HepG2 (cell line): Measurements from ENCODE around the gene LRBA. TPM values are rescaled to one million over a fixed set of nuclear protein-coding genes. Genes with fewer than 3 reads are reported as not detected.

Experiments
- ATAC-seq: fragments of 200-7000 bp; cut with Tn5 transposase; 3 replicates; pipeline ENCODE4 v1.9.1; 2020; ENCODE audit warnings: mild to moderate bottlenecking, moderate library complexity
- BruUV-seq: library from RNA; stranded (reverse); fragments of 400-500 nt; replicated peaks from 2 replicates; lab custom pipeline; 2021; lab: Mats Ljungman, UMichigan
- CTCF ChIA-PET: fragments of 300-600 bp; formaldehyde crosslinking; extraction: SDS; loops from one replicate; lab custom pipeline; 2021; ENCODE audit warnings: low total read pairs, inconsistent platforms, low intra/inter-chr PET ratio; lab: Yijun Ruan, JAX
- POLR2A ChIA-PET: fragments of 350-600 bp; sonication (Branson Sonifier 250); formaldehyde crosslinking; loops from one replicate; lab custom pipeline; 2020; ENCODE audit warnings: antibody characterized with exemption, inconsistent platforms; lab: Yijun Ruan, JAX
- DNase-seq: peaks from one replicate; pipeline ENCODE4 v3.0.0-alpha.2; 2015; ENCODE audit warnings: low spot score
- FAIRE-seq: peaks from 3 replicates; lab custom pipeline; 2011; peaks lifted over from hg19 to GRCh38; lab: Jason Lieb, UNC
- H2AFZ ChIP-seq: one replicate; pipeline ENCODE4 v1.6.1; 2011; ENCODE audit warnings: low read length, inconsistent platforms
- H3K27ac ChIP-seq: fragments of 300-600 bp; 3 replicates; pipeline ENCODE4 v1.8.0; 2011; ENCODE audit warnings: mixed run types, mild to moderate bottlenecking, mixed read lengths, low read length, inconsistent platforms; ENCODE audit not compliant: insufficient read depth; ENCODE audit errors: extremely low read length
- H3K27me3 ChIP-seq, 2 experiments: fragments of 200-600 bp in 1 of 2; 2 replicates in 1 of 2; 3 replicates in 1 of 2; pipeline versions ENCODE4 v1.6.0 to v1.8.0; 2011; ENCODE audit warnings: low read length in 2 of 2, mild to moderate bottlenecking in 2 of 2, moderate library complexity in 2 of 2, inconsistent platforms in 1 of 2; ENCODE audit not compliant: insufficient read depth in 2 of 2, control insufficient read depth in 1 of 2
- H3K36me3 ChIP-seq, 2 experiments: fragments of 200-600 bp in 1 of 2; replicated peaks in 1 of 2; 2 replicates in 1 of 2; 3 replicates in 1 of 2; pipeline versions ENCODE4 v1.5.1 to v1.8.0; 2011; ENCODE audit warnings: low read length in 2 of 2, inconsistent platforms in 1 of 2; ENCODE audit not compliant: insufficient read depth in 2 of 2, control insufficient read depth in 1 of 2
- H3K4me1 ChIP-seq: 2 replicates; pipeline ENCODE4 v1.5.1; 2012; ENCODE audit warnings: low read length, inconsistent platforms; ENCODE audit not compliant: insufficient read depth
- H3K4me2 ChIP-seq: 2 replicates; pipeline ENCODE4 v1.6.0; 2011; ENCODE audit warnings: low read depth, low read length, inconsistent platforms
- H3K4me3 ChIP-seq, 3 experiments: fragments of 200-600 bp in 1 of 3; sonication (generic), shearing (Covaris generic) in 1 of 3; replicated peaks in 1 of 3; 2 replicates each; pipeline ENCODE4 v1.5.1; 2011 to 2016; ENCODE audit warnings: low read length in 3 of 3, inconsistent platforms in 2 of 3, low read depth in 2 of 3, mild to moderate bottlenecking in 2 of 3, control low read depth in 1 of 3, mixed read lengths in 1 of 3; ENCODE audit not compliant: insufficient read depth in 1 of 3
- H3K79me2 ChIP-seq: one replicate; pipeline ENCODE4 v1.6.1; 2011; ENCODE audit warnings: low read length, inconsistent platforms; ENCODE audit not compliant: insufficient read depth
- H3K9ac ChIP-seq: 2 replicates; pipeline ENCODE4 v1.6.0; 2011; ENCODE audit warnings: mild to moderate bottlenecking, low read depth, low read length, inconsistent platforms; ENCODE audit not compliant: insufficient read depth
- H3K9me3 ChIP-seq: 2 replicates; pipeline ENCODE4 v1.5.1; 2012; ENCODE audit warnings: mild to moderate bottlenecking, low read length
- H4K20me1 ChIP-seq: 2 replicates; pipeline ENCODE4 v1.6.0; 2011; ENCODE audit warnings: inconsistent platforms, mild to moderate bottlenecking, low read length, moderate library complexity; ENCODE audit not compliant: insufficient read depth
- EHMT2 ChIP-seq: fragments of 200-600 bp; sonication (generic); IDR thresholded peaks from 2 replicates; pipeline ENCODE4 v1.7.0; 2017; ENCODE audit warnings: antibody characterized with exemption, low read depth, low read length, borderline replicate concordance
- HMGA1 ChIP-seq: sonication (generic); formaldehyde crosslinking; conservative IDR thresholded peaks from 2 replicates; pipeline ENCODE4 v1.4.0; 2020; ENCODE audit warnings: missing genetic modification reagents
- HNRNPLL ChIP-seq: fragments of 200-400 bp; formaldehyde crosslinking; IDR thresholded peaks from 2 replicates; pipeline ENCODE4 v1.6.1; 2017; ENCODE audit warnings: mild to moderate bottlenecking, low read depth, low read length; ENCODE audit not compliant: poor library complexity, severe bottlenecking
- MEIS2 ChIP-seq: sonication (generic); formaldehyde crosslinking; IDR thresholded peaks from 2 replicates; pipeline ENCODE4 v1.9.0; 2021; ENCODE audit warnings: mild to moderate bottlenecking, missing genetic modification reagents
- NPAS2 ChIP-seq: sonication (generic); formaldehyde crosslinking; IDR thresholded peaks from 2 replicates; pipeline ENCODE4 v1.8.0; 2022; ENCODE audit warnings: mild to moderate bottlenecking, missing genetic modification reagents, borderline replicate concordance
- RBM39 ChIP-seq: fragments of 200-400 bp; formaldehyde crosslinking; IDR thresholded peaks from one replicate; pipeline ENCODE4 v1.6.1; 2018; ENCODE audit warnings: antibody characterized with exemption, mild to moderate bottlenecking, low read depth, low read length; ENCODE audit not compliant: poor library complexity, severe bottlenecking
- YY1 ChIP-seq: IDR thresholded peaks from 2 replicates; pipeline ENCODE4 v1.6.1; 2011; ENCODE audit warnings: low read length, low read depth, moderate library complexity, mild to moderate bottlenecking; ENCODE audit not compliant: insufficient read depth, insufficient replicate concordance
- WGBS: methylation state at CpG from one replicate; pipeline ENCODE4 v1.1.6; 2017; ENCODE audit warnings: low lambda C conversion rate; 5-methylcytosine and 5-hydroxymethylcytosine counted together
- in situ Hi-C: cut with HindIII; loops from 2 replicates; pipeline ENCODE4 v1.10.0; 2017; ENCODE audit warnings: low pct_unique_long_range_greater_than_20kb; ENCODE audit not compliant: extremely low pct_ligation_motif_present
- intact Hi-C: fragments of 100-400 bp; cut with micrococcal nuclease; formaldehyde crosslinking; loops from one replicate; pipeline ENCODE4 v1.10.0; 2022; ENCODE audit not compliant: unreplicated experiment
- polyA plus RNA-seq, 8 experiments: library from polyadenylated mRNA; depleted of rRNA in 3 of 8; stranded (reverse) in 7 of 8; unstranded in 1 of 8; fragments of >200 nt; fragmentation: Illumina TruSeq in 4 of 8; extraction: Trizol in 4 of 8; gene quantifications; 2 replicates each; pipeline versions ENCODE4 v1.2.1 to v1.2.3, GENCODE V29; 2011 to 2016; ENCODE audit warnings: low read depth in 4 of 8, missing spikeins in 1 of 8, mixed read lengths in 1 of 8; ENCODE audit not compliant: insufficient read depth in 1 of 8
- total RNA-seq, 5 experiments: library from RNA; depleted of rRNA; stranded (reverse); fragments of >200 nt; fragmentation: Illumina TruSeq; extraction: Trizol; gene quantifications; 2 replicates each; pipeline ENCODE4 v1.2.3, GENCODE V29; 2016; ENCODE audit warnings: low read depth in 1 of 5
- TF ChIP-seq, protein P1 (sequence below): sonication (generic); formaldehyde crosslinking; IDR thresholded peaks from 2 replicates; pipeline ENCODE4 v1.9.0; 2021; ENCODE audit warnings: missing genetic modification reagents, mild to moderate bottlenecking, borderline replicate concordance

Gene LRBA
- total and polyA plus RNA-seq, 2 of the 13 experiments (the other 11 are each of a cell fraction or from before 2014, with no cell fraction given), result 21.0 to 37.2 TPM

DNA sequence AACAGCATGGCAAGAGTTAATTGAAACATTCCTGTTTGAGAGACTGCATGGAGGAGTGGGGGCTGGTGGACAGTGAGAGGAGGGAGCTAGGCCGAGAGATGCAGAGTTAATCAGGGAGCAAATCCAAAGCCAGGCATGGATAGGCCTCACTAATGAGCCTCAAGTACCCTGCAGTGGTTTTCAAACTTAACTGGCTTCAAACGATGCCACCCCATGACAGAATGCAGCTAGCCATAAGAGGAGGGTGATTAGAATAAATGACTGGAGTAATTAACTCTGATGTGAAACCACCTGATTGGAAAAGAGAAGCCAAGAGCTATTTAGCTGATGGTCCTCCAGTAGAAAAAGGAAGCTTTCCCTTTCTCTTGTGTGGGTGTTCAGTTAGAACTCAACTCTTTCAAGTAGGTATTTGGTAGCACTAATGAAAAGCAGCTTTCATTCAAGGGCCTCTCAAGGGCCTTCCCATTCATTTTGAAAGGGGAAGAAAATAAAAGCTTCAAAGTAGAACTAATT, 648.5 kb downstream of the LRBA start:
- ChIA-PET POLR2A (no interaction called here), CTCF (no interaction called here)
- in situ Hi-C loops (no loop called here), intact Hi-C loops (no loop called here)
- Histone ChIP-seq H3K9me3 (no peaks in the 10 kb centered on the region), H3K4me2 (no peak overlapping the region), H3K4me1 (no peaks in the 10 kb centered on the region), H4K20me1 (no peaks in the 10 kb centered on the region), H2AFZ (no peak overlapping the region), H3K27ac (no peak overlapping the region), H3K79me2 (no peaks in the 10 kb centered on the region), H3K27me3 (no peaks in the 10 kb centered on the region), H3K4me3 (no peak overlapping the region)
- no peak for ATAC-seq
- DNase-seq, result no peak
- 84% methylated on average over 2 of the region's 2 CpGs for WGBS
- TF ChIP-seq NPAS2 (CRISPR knock-in tag) (no peak), YY1 (no peak), HMGA1 (CRISPR knock-in tag) (no peak), HNRNPLL (no peak), RBM39 (no peak), EHMT2 (no peak), MEIS2 (CRISPR knock-in tag) (no peak)
- TF ChIP-seq, protein P1, sequence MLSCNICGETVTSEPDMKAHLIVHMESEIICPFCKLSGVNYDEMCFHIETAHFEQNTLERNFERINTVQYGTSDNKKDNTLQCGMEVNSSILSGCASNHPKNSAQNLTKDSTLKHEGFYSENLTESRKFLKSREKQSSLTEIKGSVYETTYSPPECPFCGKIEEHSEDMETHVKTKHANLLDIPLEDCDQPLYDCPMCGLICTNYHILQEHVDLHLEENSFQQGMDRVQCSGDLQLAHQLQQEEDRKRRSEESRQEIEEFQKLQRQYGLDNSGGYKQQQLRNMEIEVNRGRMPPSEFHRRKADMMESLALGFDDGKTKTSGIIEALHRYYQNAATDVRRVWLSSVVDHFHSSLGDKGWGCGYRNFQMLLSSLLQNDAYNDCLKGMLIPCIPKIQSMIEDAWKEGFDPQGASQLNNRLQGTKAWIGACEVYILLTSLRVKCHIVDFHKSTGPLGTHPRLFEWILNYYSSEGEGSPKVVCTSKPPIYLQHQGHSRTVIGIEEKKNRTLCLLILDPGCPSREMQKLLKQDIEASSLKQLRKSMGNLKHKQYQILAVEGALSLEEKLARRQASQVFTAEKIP, result no peak
- TF ChIP-seq, all 625 proteins: peak for 0
- no peak for FAIRE-seq
- Histone ChIP-seq H3K36me3 (no peaks in the 10 kb centered on the region), H3K9ac (no peak overlapping the region)
- no TSS peak for BruUV-seq
